Tibial nerve (tissue), 4 donors: ENCODE results near the gene CASP8AP2. TPM values are rescaled to one million over a fixed set of nuclear protein-coding genes. Genes with fewer than 3 reads are reported as not detected.

Experiments used
- DNase-seq, 2 donors: peaks; one replicate each; pipeline ENCODE4 v3.0.0-alpha.2; 2019; ENCODE audit warnings: low spot score in 2 of 2
- H3K27ac ChIP-seq, 4 donors: fragments of 200-600 bp; sonication (generic) in 3 of 4; one replicate each; pipeline ENCODE4 v1.5.1; 2017 to 2019; ENCODE audit warnings: mild to moderate bottlenecking in 1 of 4
- H3K27me3 ChIP-seq, 2 donors: fragments of 200-600 bp; sonication (generic) in 1 of 2; one replicate each; pipeline versions ENCODE4 v1.5.1 to v1.6.0; 2017 to 2019
- H3K36me3 ChIP-seq, 3 donors: fragments of 200-600 bp; sonication (generic); one replicate each; pipeline ENCODE4 v1.5.1; 2018 to 2019
- H3K4me1 ChIP-seq, 4 donors: fragments of 200-600 bp; sonication (generic) in 3 of 4; one replicate each; pipeline ENCODE4 v1.5.1; 2017 to 2019
- H3K4me3 ChIP-seq, 4 donors: fragments of 200-600 bp; sonication (generic) in 3 of 4; one replicate each; pipeline ENCODE4 v1.5.1; 2017 to 2019; ENCODE audit warnings: mild to moderate bottlenecking in 1 of 4, moderate library complexity in 1 of 4
- H3K9me3 ChIP-seq, 4 donors: fragments of 200-600 bp; sonication (generic) in 3 of 4; one replicate each; pipeline ENCODE4 v1.5.1; 2017 to 2019
- EP300 ChIP-seq, 2 donors: sonication (generic); formaldehyde crosslinking; IDR thresholded peaks; one replicate each; pipeline ENCODE4 v1.6.1; 2017; ENCODE audit warnings: antibody characterized with exemption in 2 of 2, mild to moderate bottlenecking in 1 of 2
- POLR2A ChIP-seq, 2 donors: fragments of 450-650 bp; IDR thresholded peaks; one replicate each; pipeline ENCODE4 v1.6.1; 2017; ENCODE audit warnings: antibody characterized with exemption in 2 of 2, mild to moderate bottlenecking in 2 of 2, moderate library complexity in 2 of 2
- WGBS, 2 donors: methylation state at CpG; one replicate each; pipeline ENCODE4 v1.1.5; 2018; 5-methylcytosine and 5-hydroxymethylcytosine counted together
- total RNA-seq, 4 donors: library from RNA; depleted of rRNA; stranded (reverse); fragments of >200 nt; gene quantifications; one replicate each; pipeline ENCODE4 v1.1.0, GENCODE V29; 2016
- TF ChIP-seq, protein P1 (sequence below), 5 experiments: fragments of 200-600 bp in 3 of 5; fragments of 450-650 bp in 2 of 5; sonication (generic) in 3 of 5; IDR thresholded peaks; one replicate each; pipeline ENCODE4 v1.5.1; 2016 to 2019; ENCODE audit warnings: antibody characterized with exemption in 5 of 5, mild to moderate bottlenecking in 3 of 5, moderate library complexity in 2 of 5

Gene CASP8AP2
- total RNA-seq, 4 donors from 2014 or later, result 17.4 to 21.4 (median 18.9) TPM

DNA sequence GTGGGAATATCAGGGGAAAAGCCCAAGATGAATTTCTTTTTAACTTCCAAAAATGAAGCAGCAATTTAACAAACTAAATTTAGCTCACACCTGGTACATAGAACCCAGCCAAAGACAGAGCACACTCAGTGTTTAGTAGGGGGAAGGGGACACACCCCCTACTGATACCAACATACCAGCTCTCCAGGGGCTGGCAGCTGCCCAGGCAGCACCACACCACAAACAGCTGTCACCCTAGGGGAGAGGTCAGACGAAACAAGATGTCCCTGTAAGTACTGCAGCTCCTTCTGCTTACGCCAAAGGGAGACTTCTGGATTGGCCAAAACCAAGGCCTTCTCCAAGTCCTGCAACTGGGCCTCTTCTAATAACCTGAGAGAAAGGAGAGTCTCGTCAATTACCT lies 36.1 kb upstream of the CASP8AP2 start:
- Histone ChIP-seq H3K4me1 (no peaks in the 10 kb centered on the region), H3K4me3 (no peak overlapping the region), H3K9me3 (no peaks in the 10 kb centered on the region), H3K27ac (no peak overlapping the region), H3K36me3 (peaks cover 0 to 72% (median 0%) of the 10 kb centered on the region in 3 donors), H3K27me3 (no peaks in the 10 kb centered on the region)
- WGBS, 2 donors, result 91 to 96% methylated on average over 3 of the region's 3 CpGs
- DNase-seq, result no peak
- no peak for TF ChIP-seq EP300 (IDR thresholded peaks at IDR 0.05)
- TF ChIP-seq, protein P1, sequence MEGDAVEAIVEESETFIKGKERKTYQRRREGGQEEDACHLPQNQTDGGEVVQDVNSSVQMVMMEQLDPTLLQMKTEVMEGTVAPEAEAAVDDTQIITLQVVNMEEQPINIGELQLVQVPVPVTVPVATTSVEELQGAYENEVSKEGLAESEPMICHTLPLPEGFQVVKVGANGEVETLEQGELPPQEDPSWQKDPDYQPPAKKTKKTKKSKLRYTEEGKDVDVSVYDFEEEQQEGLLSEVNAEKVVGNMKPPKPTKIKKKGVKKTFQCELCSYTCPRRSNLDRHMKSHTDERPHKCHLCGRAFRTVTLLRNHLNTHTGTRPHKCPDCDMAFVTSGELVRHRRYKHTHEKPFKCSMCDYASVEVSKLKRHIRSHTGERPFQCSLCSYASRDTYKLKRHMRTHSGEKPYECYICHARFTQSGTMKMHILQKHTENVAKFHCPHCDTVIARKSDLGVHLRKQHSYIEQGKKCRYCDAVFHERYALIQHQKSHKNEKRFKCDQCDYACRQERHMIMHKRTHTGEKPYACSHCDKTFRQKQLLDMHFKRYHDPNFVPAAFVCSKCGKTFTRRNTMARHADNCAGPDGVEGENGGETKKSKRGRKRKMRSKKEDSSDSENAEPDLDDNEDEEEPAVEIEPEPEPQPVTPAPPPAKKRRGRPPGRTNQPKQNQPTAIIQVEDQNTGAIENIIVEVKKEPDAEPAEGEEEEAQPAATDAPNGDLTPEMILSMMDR (IDR thresholded peaks at IDR 0.05), result no peak
- no peak for TF ChIP-seq POLR2A (IDR thresholded peaks at IDR 0.05)

DNA sequence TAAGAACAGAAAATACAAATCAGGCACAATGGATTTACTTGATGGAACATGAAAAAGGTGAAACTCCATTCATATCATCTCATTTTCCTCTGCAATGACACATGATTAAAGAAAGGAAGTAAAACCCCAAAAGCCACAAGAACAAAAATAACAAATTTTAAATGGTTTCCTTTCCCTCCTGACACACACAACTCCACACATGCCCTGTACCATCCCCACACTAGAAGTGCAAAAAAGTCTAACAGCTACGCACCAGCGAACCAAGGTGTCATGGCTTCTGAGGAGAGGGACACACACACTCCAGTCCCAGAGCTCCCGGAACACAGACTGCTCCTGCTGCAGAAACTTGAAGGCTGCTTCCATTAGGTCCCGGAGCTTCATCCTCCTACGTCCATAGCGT lies 35.4 kb upstream of the CASP8AP2 start:
- no peak overlapping the region for H3K27ac ChIP-seq
- H3K4me1 ChIP-seq, result no peaks in the 10 kb centered on the region
- TF ChIP-seq, protein P1 (IDR thresholded peaks at IDR 0.05), result no peak
- no peak for TF ChIP-seq POLR2A (IDR thresholded peaks at IDR 0.05)
- no peak for TF ChIP-seq EP300 (IDR thresholded peaks at IDR 0.05)
- 87 to 89% methylated on average over 6 of the region's 6 CpGs for WGBS, 2 donors
- no peak for DNase-seq
- H3K27me3 ChIP-seq, result no peaks in the 10 kb centered on the region
- no peaks in the 10 kb centered on the region for H3K9me3 ChIP-seq
- H3K4me3 ChIP-seq, result no peak overlapping the region
- peaks cover 0 to 72% (median 0%) of the 10 kb centered on the region in 3 donors for H3K36me3 ChIP-seq

DNA sequence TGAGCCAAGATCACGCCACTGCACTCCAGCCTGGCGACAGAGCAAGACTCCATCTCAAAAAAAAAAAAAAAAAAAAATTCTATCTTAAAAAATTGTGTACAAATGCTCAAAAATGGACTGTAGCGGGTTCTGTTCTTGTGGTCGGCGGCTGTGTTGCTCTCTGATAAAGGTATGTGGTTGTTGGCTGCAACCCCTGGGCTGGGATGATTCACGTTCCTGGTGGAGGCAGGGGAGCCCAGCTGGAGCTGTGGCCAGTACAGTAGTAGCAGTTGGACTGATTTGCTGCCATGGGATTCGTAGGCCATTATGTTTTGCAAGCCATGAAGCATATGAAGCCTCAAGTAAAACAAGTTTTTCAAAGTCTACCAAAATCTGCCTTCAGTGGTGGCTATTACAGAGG lies 32.4 kb upstream of the CASP8AP2 start:
- Histone ChIP-seq H3K36me3 (peaks cover 0 to 75% (median 0%) of the 10 kb centered on the region in 3 donors), H3K27me3 (no peaks in the 10 kb centered on the region), H3K9me3 (no peaks in the 10 kb centered on the region), H3K4me3 (no peak overlapping the region), H3K4me1 (no peaks in the 10 kb centered on the region), H3K27ac (no peak overlapping the region)
- WGBS, 2 donors, result 84 to 93% methylated on average over 7 of the region's 7 CpGs
- DNase-seq, result no peak
- TF ChIP-seq, protein P1 (IDR thresholded peaks at IDR 0.05), result no peak
- no peak for TF ChIP-seq EP300 (IDR thresholded peaks at IDR 0.05)
- TF ChIP-seq POLR2A (IDR thresholded peaks at IDR 0.05), result no peak

DNA sequence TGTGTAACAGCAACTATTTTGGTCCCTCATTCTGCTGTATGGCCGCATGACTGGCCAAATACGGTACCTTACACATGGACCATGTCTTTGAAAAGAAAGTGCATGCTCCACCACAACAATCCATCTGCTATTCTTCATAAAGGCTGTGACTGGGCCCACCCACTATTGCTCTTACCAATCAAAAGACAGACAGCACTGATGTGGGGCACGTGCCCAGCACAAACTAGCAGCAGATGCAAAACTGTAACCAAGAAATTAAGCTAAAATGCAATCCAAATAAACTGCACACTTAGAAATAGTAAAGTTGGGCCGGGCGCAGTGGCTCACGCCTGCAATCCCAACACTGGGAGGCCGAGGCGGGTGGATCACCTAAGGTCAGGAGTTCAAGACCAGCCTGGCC lies 30.6 kb upstream of the CASP8AP2 start:
- peaks cover 0 to 68% (median 0%) of the 10 kb centered on the region in 3 donors for H3K36me3 ChIP-seq
- H3K27me3 ChIP-seq, result no peaks in the 10 kb centered on the region
- DNase-seq, result no peak
- H3K27ac ChIP-seq, result no peak overlapping the region
- no peak overlapping the region for H3K4me3 ChIP-seq
- 91 to 96% methylated on average over 8 of the region's 8 CpGs for WGBS, 2 donors
- no peaks in the 10 kb centered on the region for H3K9me3 ChIP-seq
- TF ChIP-seq EP300 (IDR thresholded peaks at IDR 0.05), result no peak
- TF ChIP-seq, protein P1 (IDR thresholded peaks at IDR 0.05), result no peak
- no peak for TF ChIP-seq POLR2A (IDR thresholded peaks at IDR 0.05)
- no peaks in the 10 kb centered on the region for H3K4me1 ChIP-seq

DNA sequence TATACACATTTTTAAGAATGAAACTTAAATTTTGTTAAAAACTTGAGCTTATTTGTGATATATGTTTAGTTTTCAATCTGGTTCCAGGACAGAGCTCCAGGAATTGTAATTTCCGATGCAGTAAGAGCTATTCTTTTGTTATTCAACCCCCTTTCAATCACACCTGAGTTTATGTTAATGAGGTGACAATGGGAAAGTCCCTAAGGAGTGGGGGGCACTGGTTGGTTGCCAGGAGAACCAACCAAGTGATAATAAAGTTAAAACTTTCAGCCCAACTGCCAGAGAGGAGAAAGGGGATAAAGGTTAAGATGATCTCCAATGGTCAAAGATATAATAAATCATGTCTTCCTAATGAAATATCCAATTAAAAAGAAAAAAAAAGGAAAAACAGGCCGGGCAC lies 29.9 kb upstream of the CASP8AP2 start:
- TF ChIP-seq, protein P1 (IDR thresholded peaks at IDR 0.05), result no peak
- TF ChIP-seq POLR2A (IDR thresholded peaks at IDR 0.05) (no peak), EP300 (IDR thresholded peaks at IDR 0.05) (no peak)
- H3K4me1 ChIP-seq, result no peaks in the 10 kb centered on the region

More for the DNA sequence above, 29.9 kb upstream of the CASP8AP2 start:
- DNase-seq, result no peak
- 73 to 76% methylated on average over 2 of the region's 2 CpGs for WGBS, 2 donors
- Histone ChIP-seq H3K27me3 (no peaks in the 10 kb centered on the region), H3K36me3 (peaks cover 0 to 63% (median 0%) of the 10 kb centered on the region in 3 donors), H3K4me3 (no peak overlapping the region), H3K27ac (no peak overlapping the region), H3K9me3 (no peaks in the 10 kb centered on the region)
